Effector memory CD4-positive, alpha-beta T cell (primary cell): ENCODE results near the gene ISLR.

ENCODE experiments used
- DNase-seq, 3 donors: peaks; one replicate each; pipeline ENCODE4 v3.0.0-alpha.2; 2020
- H3K27ac ChIP-seq: 2 replicates; pipeline ENCODE4 v1.7.0; 2013; ENCODE audit warnings: mild to moderate bottlenecking, low read length, moderate library complexity; ENCODE audit not compliant: insufficient read depth, poor library complexity, severe bottlenecking
- H3K27me3 ChIP-seq: replicated peaks from 2 replicates; pipeline ENCODE4 v1.7.0; 2013; ENCODE audit warnings: mild to moderate bottlenecking, low read length; ENCODE audit not compliant: insufficient read depth, control insufficient read depth, poor library complexity, severe bottlenecking
- H3K36me3 ChIP-seq: 2 replicates; pipeline ENCODE4 v1.7.0; 2013; ENCODE audit warnings: mild to moderate bottlenecking, low read length, moderate library complexity; ENCODE audit not compliant: control insufficient read depth, insufficient read depth
- H3K4me1 ChIP-seq: 2 replicates; pipeline ENCODE4 v1.7.0; 2013; ENCODE audit warnings: low read length, mild to moderate bottlenecking; ENCODE audit not compliant: control insufficient read depth, insufficient read depth, poor library complexity, severe bottlenecking
- H3K4me3 ChIP-seq: 2 replicates; pipeline ENCODE4 v1.7.0; 2013; ENCODE audit warnings: low read length, low read depth, mild to moderate bottlenecking; ENCODE audit not compliant: insufficient read depth, poor library complexity, severe bottlenecking
- H3K9me3 ChIP-seq: 2 replicates; pipeline ENCODE4 v1.7.0; 2013; ENCODE audit warnings: mild to moderate bottlenecking, low read length, moderate library complexity; ENCODE audit not compliant: control insufficient read depth

ISLR gene

GRCh38 chr15:74137537-74137894, 36.0 kb upstream of the ISLR start:
- H3K27ac ChIP-seq = no peak overlapping the region
- H3K4me1 ChIP-seq = peaks cover 12% of the 10 kb centered on the region
- no peak for DNase-seq
- no peaks in the 10 kb centered on the region for H3K36me3 ChIP-seq
- no peak overlapping the region for H3K4me3 ChIP-seq
- peaks cover 22% of the 10 kb centered on the region for H3K27me3 ChIP-seq
- no peaks in the 10 kb centered on the region for H3K9me3 ChIP-seq

GRCh38 chr15:74138642-74139041, 34.9 kb upstream of the ISLR start:
- H3K4me1 ChIP-seq = peaks cover 12% of the 10 kb centered on the region
- H3K27me3 ChIP-seq = peaks cover 22% of the 10 kb centered on the region
- no peak overlapping the region for H3K4me3 ChIP-seq
- no peaks in the 10 kb centered on the region for H3K36me3 ChIP-seq
- no peak for DNase-seq
- H3K27ac ChIP-seq = no peak overlapping the region
- no peaks in the 10 kb centered on the region for H3K9me3 ChIP-seq

GRCh38 chr15:74141591-74141990, 31.9 kb upstream of the ISLR start:
- H3K4me1 ChIP-seq = peaks cover 5% of the 10 kb centered on the region
- peaks cover 9% of the 10 kb centered on the region for H3K27me3 ChIP-seq

GRCh38 chr15:74144153-74144775, 29.2 kb upstream of the ISLR start:
- Histone ChIP-seq H3K27me3 (no peaks in the 10 kb centered on the region), H3K4me1 (no peaks in the 10 kb centered on the region), H3K36me3 (no peaks in the 10 kb centered on the region), H3K27ac (no peak overlapping the region), H3K9me3 (no peaks in the 10 kb centered on the region), H3K4me3 (no peak overlapping the region)
- no peak for DNase-seq

More at GRCh38 chr15:74141591-74141990, 31.9 kb upstream of the ISLR start:
- DNase-seq = no peak
- H3K27ac ChIP-seq = no peak overlapping the region
- H3K36me3 ChIP-seq = no peaks in the 10 kb centered on the region
- H3K4me3 ChIP-seq = no peak overlapping the region
- H3K9me3 ChIP-seq = no peaks in the 10 kb centered on the region

GRCh38 chr15:74146277-74146800, 27.2 kb upstream of the ISLR start:
- no peaks in the 10 kb centered on the region for H3K9me3 ChIP-seq
- peaks cover under 1% of the 10 kb centered on the region for H3K27me3 ChIP-seq
- H3K4me1 ChIP-seq = no peaks in the 10 kb centered on the region
- DNase-seq = no peak
- H3K36me3 ChIP-seq = no peaks in the 10 kb centered on the region
- no peak overlapping the region for H3K4me3 ChIP-seq
- H3K27ac ChIP-seq = no peak overlapping the region

GRCh38 chr15:74147051-74147450, 26.5 kb upstream of the ISLR start:
- no peaks in the 10 kb centered on the region for H3K4me1 ChIP-seq
- no peak for DNase-seq
- H3K27ac ChIP-seq = no peak overlapping the region
- H3K36me3 ChIP-seq = no peaks in the 10 kb centered on the region
- H3K4me3 ChIP-seq = no peak overlapping the region
- peaks cover 3% of the 10 kb centered on the region for H3K27me3 ChIP-seq
- H3K9me3 ChIP-seq = no peaks in the 10 kb centered on the region

GRCh38 chr15:74155766-74156417, 17.6 kb upstream of the ISLR start:
- no peaks in the 10 kb centered on the region for H3K4me1 ChIP-seq
- no peaks in the 10 kb centered on the region for H3K9me3 ChIP-seq
- H3K4me3 ChIP-seq = no peak overlapping the region
- no peaks in the 10 kb centered on the region for H3K36me3 ChIP-seq
- no peak for DNase-seq
- H3K27me3 ChIP-seq = peaks cover 3% of the 10 kb centered on the region
- H3K27ac ChIP-seq = no peak overlapping the region

- H3K4me3 ChIP-seq = no peak overlapping the region
- no peaks in the 10 kb centered on the region for H3K4me1 ChIP-seq
- no peaks in the 10 kb centered on the region for H3K9me3 ChIP-seq
- no peaks in the 10 kb centered on the region for H3K36me3 ChIP-seq
- no peaks in the 10 kb centered on the region for H3K27me3 ChIP-seq
- no peak for DNase-seq
- H3K27ac ChIP-seq = no peak overlapping the region
Observed at GRCh38 chr15:74156678-74157411, 16.7 kb upstream of the ISLR start.

GRCh38 chr15:74157868-74158827, 15.4 kb upstream of the ISLR start:
- Histone ChIP-seq H3K36me3 (no peaks in the 10 kb centered on the region), H3K4me1 (no peaks in the 10 kb centered on the region), H3K4me3 (no peak overlapping the region), H3K27me3 (no peaks in the 10 kb centered on the region), H3K9me3 (no peaks in the 10 kb centered on the region), H3K27ac (no peak overlapping the region)
- no peak for DNase-seq
